Measurements from ENCODE around the gene MYO1A. TPM values are rescaled to one million over a fixed set of nuclear protein-coding genes. Genes with fewer than 3 reads are reported as not detected.
"Not testable (repeated sequence)": the region's sequence is repeated elsewhere in the genome, so short reads cannot be mapped to it uniquely, and the experiment has no call there.

Gene MYO1A
- polyA plus RNA-seq, 1 of the 3 experiments (the other 2 are of a cell fraction): not detected

GRCh38 chr12:57078519-57079404 is 28.8 kb upstream of the MYO1A start, which contains the start of gene NEMP1 (continued):
- TF ChIP-seq JUND (IDR thresholded peaks at IDR 0.05) (no peak), CTCF (IDR thresholded peaks at IDR 0.05) (no peak), FOXM1 (IDR thresholded peaks at IDR 0.05; ENCODE audit: low read depth) (no peak), IRF3 (IDR thresholded peaks at IDR 0.05; ENCODE audit: low read depth, low read length) (peak; percentile 77), NRF1 (IDR thresholded peaks at IDR 0.05; ENCODE audit: low read depth, low read length) (no peak), NFIC (IDR thresholded peaks at IDR 0.05; ENCODE audit: borderline replicate concordance) (no peak), RCOR1 (IDR thresholded peaks at IDR 0.05; ENCODE audit: low read length) (no peak), GABPA (IDR thresholded peaks at IDR 0.05; ENCODE audit: low read depth) (peak; percentile 93), USF2 (IDR thresholded peaks at IDR 0.05; ENCODE audit: borderline replicate concordance, low read depth, low read length) (peak; percentile 81), ZBTB33 (IDR thresholded peaks at IDR 0.05; ENCODE audit: borderline replicate concordance, low read depth) (no peak), REST (IDR thresholded peaks at IDR 0.05; ENCODE audit: low read depth, low read length) (no peak)

- not testable (repeated sequence) for H3K4me3 ChIP-seq (ENCODE audit: low read depth in 2 of 2, low read length in 1 of 2); H3K27me3 ChIP-seq (ENCODE audit: insufficient read depth); DNase-seq; H2AFZ ChIP-seq (ENCODE audit: low read depth); H3K27ac ChIP-seq (ENCODE audit: low read depth in 2 of 2, low read length in 1 of 2); H3K4me2 ChIP-seq; H3K9ac ChIP-seq; H3K4me1 ChIP-seq (ENCODE audit: control insufficient read depth in 1 of 2, insufficient read depth in 2 of 2, low read depth in 1 of 2, low read length in 1 of 2); H3K9me2 ChIP-seq; H4K20me1 ChIP-seq (ENCODE audit: insufficient read depth); H3K9me3 ChIP-seq
- peaks cover 52% of the 10 kb centered on the region for H3K79me2 ChIP-seq (ENCODE audit: insufficient read depth)
- 94% methylated on average over 6 of the region's 6 CpGs for WGBS (ENCODE audit: low lambda C conversion rate)
- H3F3A ChIP-seq (replicated peaks; ENCODE audit: insufficient read depth): peaks cover 13% of the 10 kb centered on the region
- ChIA-PET POLR2A (interaction anchor here (0.6 kb wide), 1 partner anchor 29 kb away, joined by 5 read pairs; no protein-coding TSS in a partner anchor), CTCF (interaction anchor here (0.9 to 14.9 kb wide), 7 partner anchors 11 to 139 kb away, joined by 3 to 339 read pairs (median 5); partner anchors contain the start of genes NAB2, STAT6 and ZBTB39)
- H3K36me3 ChIP-seq (replicated peaks in 1 of 2; ENCODE audit: control insufficient read depth in 1 of 2, insufficient read depth in 2 of 2, low read length in 1 of 2): peaks cover 7 to 14% of the 10 kb centered on the region in 2 experiments
Observed at GRCh38 chr12:57073566-57074450, 23.9 kb upstream of the MYO1A start.

Measured in SK-N-SH (cell line).